GM19023 (cell line): ENCODE data around the gene ENTPD6.

ENCODE experiments used
- ATAC-seq: cut with Tn5 transposase; IDR thresholded peaks from one replicate; pipeline ENCODE4 v1.9.1; 2021; ENCODE audit warnings: mild to moderate bottlenecking, moderate library complexity; ENCODE audit not compliant: unreplicated experiment

Gene ENTPD6

GRCh38 chr20:25187635-25188034 lies 7.9 kb upstream of the ENTPD6 start:
- no peak for ATAC-seq

DNA sequence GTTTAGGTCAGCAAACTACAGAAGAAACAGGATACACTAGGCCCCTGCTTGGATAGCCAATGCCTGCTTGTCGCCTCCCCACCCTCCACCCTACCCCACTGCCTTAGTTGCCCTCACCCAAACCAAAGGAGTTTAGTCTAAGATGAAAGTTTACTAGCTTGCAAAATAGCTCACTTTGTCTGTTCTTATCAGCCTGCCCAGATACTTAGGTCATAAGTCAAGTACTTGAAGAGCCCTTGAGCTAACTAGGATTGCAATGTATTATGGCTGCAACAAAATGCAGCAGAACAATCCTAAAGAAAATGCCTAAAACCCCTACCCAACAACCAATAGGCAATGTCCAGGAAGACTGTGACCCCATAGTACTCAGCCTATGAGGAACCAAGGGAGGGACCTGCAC lies 7.3 kb upstream of the ENTPD6 start:
- ATAC-seq = no peak

GRCh38 chr20:25191051-25191450 lies 4.5 kb upstream of the ENTPD6 start:
- ATAC-seq = no peak

- no peak for ATAC-seq
Observed at GRCh38 chr20:25191689-25192088, 3.8 kb upstream of the ENTPD6 start.

DNA sequence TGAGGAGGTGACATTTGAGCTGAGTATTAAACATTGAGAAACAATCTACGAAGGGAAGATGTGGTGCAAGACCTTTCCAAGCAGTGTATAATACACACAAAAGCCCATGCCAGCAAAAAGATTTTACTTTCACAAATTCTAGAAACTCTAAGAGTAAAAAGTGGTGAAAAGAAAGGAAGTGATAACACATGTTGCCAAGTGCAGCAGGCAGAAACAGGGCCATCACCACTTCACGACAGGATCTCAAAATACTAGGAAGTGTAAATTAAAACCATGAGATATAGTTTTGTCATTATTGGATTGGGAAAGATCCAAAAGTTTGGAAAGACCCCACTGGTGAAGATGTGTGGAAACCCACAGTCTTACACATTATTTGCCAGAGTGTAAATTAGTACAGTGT lies 1.7 kb upstream of the ENTPD6 start:
- ATAC-seq = no peak

DNA sequence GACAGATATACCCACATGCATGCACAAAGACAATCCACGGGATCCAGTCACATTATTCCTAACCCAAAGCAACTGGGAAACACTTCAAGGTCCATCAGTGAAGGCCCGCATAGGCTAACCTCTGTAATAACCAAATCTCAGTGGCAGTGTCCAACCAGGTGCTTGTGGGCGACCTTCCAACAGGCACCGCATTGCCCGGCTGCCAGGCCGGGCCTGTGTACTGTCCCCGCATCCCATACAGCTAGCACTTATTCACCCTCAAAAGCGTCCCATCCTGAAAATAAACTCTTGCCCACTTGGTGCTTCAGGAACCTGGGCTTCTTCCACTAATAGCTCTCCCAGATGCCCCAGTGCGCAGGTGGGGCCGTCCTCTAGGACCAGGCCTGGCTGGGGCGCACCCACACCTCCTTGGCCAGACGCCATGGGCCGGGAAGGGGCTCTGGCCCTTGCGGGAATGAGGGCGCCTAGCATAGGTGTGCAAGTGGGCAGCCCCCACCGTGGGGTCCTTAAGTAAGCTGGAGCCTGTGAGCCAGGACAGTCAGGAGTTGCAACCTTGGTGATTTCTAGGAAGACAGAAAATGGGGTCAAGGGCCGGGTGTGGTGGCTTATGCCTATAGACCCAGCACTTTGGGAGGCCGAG lies 1.1 kb upstream of the ENTPD6 start:
- no peak for ATAC-seq

DNA sequence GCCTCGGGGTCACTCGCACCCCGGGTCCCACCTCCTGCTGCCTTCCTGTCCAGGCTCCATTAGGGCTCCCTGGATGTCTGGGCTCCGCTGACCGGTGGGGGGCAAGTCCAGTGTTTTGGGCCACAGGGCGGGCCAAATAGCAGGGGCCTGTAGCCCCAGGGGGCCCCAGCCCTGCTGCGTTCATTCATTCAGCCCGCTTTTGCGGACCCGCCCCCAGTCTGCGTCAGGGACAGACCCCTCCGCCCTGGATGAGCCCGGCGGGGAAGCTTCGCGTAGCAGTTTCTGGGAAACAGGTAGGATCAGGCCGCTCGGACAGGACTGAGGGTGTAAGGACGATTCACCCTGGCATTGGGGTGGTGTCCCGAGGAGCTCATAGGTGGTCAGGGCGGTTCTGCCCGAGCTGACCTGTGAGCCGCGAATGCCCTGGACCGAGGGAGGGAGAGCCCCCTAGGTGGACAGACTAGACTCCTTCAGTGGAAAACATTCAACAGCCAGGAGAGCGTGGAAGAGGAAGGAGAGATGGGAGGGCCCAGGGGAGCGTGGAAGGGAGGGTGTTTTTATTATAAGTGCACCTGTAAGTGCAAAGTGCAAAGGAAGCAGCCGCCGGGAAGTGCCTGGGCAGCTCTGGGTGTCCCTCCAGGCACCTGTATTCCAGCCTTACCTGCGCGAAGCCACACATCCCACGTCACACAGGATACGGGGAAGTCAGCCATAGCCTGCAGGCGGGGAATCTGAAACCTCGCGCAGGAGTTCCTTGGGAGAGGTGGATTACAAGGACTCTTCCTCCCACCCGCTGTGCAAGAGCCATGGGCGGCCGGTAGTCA lies 662 bp downstream of the ENTPD6 start:
- peak; percentile 32 for ATAC-seq

DNA sequence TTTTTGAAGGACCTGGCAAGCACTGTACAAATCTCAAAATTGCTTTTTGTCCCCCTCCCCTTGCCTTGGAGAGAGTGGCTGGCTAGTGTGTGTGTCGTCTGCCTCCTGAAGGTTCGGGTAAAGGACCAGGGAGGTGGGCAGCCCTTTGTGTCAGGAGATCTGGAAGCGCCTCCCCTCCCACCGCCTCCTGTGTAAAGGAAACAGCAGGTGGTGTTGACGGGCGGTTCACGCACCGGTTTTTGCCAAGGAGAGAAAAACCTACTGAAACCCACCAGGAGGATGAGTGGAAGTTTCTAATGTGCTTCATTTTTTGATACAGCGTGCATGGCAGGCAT lies 1.2 kb downstream of the ENTPD6 start:
- ATAC-seq = no peak

DNA sequence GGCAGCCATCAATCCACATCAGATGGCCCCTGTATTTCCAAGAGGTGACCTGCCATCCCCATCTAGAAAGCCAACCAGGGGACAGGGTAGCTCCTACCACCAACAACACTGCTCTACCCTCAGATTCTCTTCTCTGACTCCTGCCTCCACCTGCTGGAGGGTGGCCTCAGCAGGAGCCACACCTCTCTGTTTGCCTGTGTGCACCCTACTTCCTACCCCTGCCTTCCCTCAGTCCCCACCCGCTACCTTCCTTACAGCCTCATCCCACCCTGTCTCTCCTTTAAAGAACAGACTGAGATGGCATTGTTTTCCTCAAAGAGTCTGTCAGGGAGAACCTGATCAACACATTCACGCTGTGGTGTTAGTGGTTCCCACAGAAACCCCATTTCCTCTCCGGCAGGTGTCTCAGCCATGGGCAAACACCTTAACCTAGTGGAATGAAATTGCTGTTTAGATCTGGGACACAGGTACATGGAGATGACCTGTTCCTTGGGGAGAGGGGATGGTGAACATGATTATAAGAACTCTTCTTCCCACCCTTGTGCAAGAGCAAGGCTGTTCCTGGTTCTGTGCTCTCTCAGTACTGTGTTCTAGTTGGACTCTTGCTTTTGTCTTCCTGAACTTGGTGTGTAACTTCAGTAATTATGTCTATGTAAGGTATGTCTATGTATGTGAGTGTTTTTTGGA lies 1.8 kb downstream of the ENTPD6 start:
- ATAC-seq = no peak

- ATAC-seq = no peak
Observed at GRCh38 chr20:25197870-25198190, 2.3 kb downstream of the ENTPD6 start.

GRCh38 chr20:25198663-25199383 lies 3.3 kb downstream of the ENTPD6 start:
- ATAC-seq = no peak

- no peak for ATAC-seq
Observed at GRCh38 chr20:25199473-25200260, 4.2 kb downstream of the ENTPD6 start.

GRCh38 chr20:25203089-25203488 lies 7.6 kb downstream of the ENTPD6 start:
- no peak for ATAC-seq

DNA sequence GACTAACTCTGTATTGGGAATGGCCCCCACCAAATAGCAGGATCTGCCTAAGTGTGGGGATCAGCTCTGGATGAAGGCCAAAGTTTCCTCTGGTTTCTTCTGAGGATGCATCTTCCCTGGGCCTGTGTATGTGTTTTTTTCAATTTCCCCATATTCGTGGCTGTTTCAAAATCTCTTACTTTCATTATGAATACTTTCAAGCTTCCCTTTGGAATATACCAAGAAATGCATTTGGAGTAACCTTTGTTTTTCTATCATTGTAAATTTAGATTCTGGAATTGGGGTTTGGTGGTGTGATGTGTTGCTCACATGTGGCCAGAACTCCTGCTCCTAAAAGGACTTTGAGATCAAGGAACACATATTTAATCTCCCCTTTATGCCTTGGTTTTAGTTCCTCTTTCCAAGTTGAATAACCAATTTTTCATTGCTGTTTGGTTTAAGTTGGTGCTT lies 8.4 kb downstream of the ENTPD6 start:
- no peak for ATAC-seq

DNA sequence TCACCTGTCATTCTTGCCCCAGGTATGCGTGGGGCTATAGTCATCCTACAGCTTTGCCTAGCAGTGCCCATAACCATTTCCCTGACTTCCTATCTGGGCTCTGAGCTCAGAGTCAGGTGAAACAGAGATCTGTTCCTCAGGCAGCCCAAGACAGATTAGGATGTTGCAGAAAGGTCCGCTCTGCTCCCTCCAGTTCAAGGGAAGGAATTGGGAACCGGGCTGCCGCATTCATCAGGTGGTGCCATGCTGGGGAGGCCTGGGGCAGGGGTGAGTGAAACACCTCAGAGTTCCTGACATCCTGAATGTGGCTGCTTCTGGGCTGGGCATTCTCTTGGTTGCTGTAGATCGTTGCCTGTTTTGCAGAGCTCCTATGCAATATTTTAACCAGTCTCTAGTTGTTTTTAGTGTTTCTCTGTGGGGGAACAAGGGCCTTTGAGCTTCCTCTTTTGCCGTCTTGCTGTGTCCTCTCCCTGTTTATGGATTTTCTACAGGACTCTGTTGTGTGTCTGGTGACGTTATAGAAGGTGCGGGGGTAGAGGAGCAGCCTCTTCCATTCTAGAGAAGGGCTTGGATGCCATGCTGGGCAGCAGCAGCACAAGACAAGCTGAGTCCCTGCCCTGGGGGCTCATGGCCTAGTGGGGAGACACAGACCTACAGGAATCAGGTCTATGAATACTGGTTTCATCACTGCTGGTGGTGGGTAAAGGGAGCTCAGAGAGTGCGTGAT lies 9.2 kb downstream of the ENTPD6 start:
- ATAC-seq = no peak

DNA sequence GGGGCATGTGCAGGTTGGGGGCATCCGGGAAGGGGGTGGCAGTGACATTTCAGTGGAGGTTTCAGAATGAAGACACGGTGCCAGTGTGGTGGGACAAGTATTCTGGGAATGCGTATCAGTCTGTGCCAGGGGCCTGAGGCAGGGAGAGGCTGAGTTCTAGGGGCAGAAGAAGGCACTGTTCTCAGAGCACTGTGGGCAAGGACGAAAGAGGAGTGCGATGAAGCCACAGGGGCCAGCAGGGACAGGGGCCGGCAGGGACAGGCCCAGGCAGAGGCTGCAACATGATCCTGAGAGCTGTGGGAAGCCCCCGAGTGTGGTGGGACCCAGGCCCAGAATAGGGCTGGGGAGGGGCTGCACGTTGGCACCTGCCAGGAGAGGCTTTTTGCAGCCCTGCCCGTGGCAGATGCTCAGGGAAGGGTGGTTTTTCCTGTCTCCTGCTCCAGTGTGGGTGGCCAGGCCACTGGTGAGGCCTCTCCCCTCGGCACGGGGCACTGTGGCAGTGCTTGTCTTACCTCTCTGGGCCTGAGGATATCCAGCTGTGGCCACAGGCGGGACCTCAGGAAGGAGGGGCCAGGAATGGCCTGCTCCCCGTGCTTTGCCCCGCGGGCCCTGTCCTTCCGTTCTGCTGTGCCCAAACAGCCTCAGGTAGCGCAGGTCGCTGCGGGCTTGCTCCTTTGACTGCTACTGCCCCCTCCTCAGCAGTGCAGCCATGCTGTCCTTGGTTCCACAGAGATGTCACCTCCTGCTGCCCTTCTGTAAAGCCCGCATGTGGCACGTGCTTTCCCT lies 10.0 kb downstream of the ENTPD6 start:
- no peak for ATAC-seq

- no peak for ATAC-seq
Observed at GRCh38 chr20:25206063-25206403, 10.5 kb downstream of the ENTPD6 start.

DNA sequence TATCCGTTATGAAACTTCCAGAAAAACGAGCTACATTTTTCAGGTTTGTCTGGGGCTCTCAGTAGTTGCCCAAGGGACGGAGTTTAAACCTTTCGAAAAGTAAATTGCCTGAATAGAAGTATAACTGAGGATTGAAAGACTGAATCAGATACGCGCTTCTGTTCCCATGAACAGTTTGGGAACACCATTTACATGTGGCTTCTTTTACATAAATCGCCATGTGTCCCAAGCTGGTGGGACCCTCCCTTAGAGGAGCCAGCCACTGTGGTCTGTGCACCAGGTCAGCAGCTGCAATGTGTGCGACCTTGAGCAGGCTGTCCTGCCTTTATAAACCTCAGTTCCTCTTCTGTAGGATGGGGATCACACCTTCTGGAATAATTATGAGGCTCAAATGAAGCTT lies 11.0 kb downstream of the ENTPD6 start:
- ATAC-seq = no peak

DNA sequence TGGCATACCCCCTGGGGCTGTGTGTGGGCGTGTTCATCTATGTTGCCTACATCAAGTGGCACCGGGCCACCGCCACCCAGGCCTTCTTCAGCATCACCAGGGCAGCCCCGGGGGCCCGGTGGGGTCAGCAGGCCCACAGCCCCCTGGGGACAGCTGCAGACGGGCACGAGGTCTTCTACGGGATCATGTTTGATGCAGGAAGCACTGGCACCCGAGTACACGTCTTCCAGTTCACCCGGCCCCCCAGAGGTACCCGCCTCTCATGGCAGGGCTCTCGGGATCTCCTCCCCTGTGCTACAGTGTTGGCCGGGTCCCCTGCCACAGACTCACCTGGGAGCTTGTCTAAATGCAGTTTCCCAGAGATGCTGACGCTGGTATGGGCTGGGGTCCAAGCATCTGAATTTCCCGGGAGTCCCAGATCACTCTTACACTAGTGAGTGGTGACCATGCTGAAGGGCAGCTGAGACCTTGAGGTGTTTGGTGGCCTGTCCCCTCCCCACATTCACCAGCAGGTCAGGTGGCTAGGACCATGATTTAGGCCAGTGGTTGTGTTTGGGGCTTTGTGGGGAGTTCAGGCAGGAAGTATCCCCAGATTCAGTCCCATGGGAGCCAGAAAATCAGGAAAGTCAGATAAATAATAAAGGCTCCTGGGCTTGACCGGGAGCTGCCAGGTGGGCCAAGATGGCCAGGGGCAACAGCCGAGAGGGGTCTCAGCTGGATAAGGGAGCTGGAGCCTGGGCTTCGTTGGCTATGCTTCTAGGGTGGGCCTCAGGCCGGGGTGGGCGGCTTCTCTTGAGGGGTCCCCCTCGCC lies 11.8 kb downstream of the ENTPD6 start:
- no peak for ATAC-seq
